Right lobe of liver (tissue), 4 donors: ENCODE data around the gene VPS36.

ENCODE experiments used
- POLR2A ChIP-seq: fragments of 450-650 bp; IDR thresholded peaks from one replicate; pipeline ENCODE4 v1.6.1; 2017; ENCODE audit warnings: antibody characterized with exemption, mild to moderate bottlenecking
- TF ChIP-seq, protein P1 (sequence below), 4 donors: fragments of 200-600 bp in 3 of 4; fragments of 450-650 bp in 1 of 4; IDR thresholded peaks; one replicate each; pipeline versions ENCODE4 v1.5.1 to v1.8.0; 2016 to 2022; ENCODE audit warnings: antibody characterized with exemption in 4 of 4, mild to moderate bottlenecking in 2 of 4
- donor health status: DM: no; HTN: no; CAD: no.
- donor health status: DM: no; HTN: no; CAD: no.
- donor health status: DM: no; HTN: yes; CAD: no.

DNA sequence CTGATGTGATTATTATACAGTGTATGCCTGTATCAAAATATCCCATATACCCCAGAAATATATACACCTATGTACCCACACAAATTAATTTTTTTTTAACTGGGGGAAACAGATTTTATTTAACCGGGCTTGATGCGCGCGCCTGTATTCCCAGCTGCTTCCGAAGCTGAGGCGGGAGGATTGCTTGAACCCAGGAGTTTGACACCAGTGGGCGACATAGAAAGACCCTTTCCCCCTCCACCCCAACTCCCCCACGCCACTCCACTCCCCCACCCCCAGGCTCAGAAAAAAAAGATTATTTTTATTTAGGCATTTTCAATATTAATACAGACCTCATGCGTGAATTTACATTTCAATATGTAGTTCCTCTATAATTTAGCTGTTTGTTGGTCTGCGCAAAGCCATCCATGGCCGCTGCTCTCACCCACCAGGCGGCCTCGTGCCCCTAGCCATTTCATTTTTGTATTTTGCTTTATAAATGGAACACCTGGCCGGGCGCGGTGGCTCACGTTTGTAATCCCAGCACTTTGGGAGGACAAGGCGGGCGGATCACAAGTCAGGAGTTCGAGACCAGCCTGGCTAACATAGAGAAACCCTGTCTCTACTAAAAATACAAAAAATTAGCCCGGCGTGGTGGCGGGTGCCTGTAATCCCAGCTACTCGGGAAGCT, 836 bp upstream of the VPS36 start:
- TF ChIP-seq, protein P1, sequence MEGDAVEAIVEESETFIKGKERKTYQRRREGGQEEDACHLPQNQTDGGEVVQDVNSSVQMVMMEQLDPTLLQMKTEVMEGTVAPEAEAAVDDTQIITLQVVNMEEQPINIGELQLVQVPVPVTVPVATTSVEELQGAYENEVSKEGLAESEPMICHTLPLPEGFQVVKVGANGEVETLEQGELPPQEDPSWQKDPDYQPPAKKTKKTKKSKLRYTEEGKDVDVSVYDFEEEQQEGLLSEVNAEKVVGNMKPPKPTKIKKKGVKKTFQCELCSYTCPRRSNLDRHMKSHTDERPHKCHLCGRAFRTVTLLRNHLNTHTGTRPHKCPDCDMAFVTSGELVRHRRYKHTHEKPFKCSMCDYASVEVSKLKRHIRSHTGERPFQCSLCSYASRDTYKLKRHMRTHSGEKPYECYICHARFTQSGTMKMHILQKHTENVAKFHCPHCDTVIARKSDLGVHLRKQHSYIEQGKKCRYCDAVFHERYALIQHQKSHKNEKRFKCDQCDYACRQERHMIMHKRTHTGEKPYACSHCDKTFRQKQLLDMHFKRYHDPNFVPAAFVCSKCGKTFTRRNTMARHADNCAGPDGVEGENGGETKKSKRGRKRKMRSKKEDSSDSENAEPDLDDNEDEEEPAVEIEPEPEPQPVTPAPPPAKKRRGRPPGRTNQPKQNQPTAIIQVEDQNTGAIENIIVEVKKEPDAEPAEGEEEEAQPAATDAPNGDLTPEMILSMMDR (IDR thresholded peaks at IDR 0.05) = no peak
- TF ChIP-seq POLR2A = no peak
